NB4 (cell line): ENCODE results near the gene RECK.

Experiments used
- POLR2A ChIP-seq: IDR thresholded peaks from 2 replicates; pipeline ENCODE4 v1.6.1; 2011; ENCODE audit warnings: mild to moderate bottlenecking; ENCODE audit not compliant: insufficient read length; ENCODE audit errors: extremely low read depth
- TF ChIP-seq, protein P1 (sequence below): IDR thresholded peaks from one replicate; pipeline ENCODE4 v1.5.1; 2012; ENCODE audit warnings: low read depth, low read length

DNA sequence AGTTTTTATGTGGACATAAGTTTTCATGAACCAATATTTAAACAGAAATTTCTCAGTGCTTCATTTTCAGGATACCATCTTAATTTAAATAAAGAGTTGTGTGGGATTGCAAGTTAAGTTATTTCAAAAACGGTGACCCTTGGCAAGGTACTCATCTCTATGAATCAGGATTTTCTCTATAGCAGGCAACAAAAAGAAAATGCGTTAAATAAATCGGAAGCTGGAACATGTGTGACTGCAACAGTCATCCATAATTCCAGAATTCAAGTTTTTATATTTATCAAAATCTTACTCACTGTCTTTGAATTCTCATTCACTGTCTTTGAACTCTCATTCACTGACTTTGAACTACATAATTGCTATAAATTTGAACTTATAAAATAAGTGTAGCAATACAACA lies 5.8 kb upstream of the RECK start:
- no peak for TF ChIP-seq POLR2A
- TF ChIP-seq, protein P1, sequence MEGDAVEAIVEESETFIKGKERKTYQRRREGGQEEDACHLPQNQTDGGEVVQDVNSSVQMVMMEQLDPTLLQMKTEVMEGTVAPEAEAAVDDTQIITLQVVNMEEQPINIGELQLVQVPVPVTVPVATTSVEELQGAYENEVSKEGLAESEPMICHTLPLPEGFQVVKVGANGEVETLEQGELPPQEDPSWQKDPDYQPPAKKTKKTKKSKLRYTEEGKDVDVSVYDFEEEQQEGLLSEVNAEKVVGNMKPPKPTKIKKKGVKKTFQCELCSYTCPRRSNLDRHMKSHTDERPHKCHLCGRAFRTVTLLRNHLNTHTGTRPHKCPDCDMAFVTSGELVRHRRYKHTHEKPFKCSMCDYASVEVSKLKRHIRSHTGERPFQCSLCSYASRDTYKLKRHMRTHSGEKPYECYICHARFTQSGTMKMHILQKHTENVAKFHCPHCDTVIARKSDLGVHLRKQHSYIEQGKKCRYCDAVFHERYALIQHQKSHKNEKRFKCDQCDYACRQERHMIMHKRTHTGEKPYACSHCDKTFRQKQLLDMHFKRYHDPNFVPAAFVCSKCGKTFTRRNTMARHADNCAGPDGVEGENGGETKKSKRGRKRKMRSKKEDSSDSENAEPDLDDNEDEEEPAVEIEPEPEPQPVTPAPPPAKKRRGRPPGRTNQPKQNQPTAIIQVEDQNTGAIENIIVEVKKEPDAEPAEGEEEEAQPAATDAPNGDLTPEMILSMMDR, result no peak
